HepG2 (cell line): Measurements from ENCODE around the gene MEIOB. TPM values are rescaled to one million over a fixed set of nuclear protein-coding genes. Genes with fewer than 3 reads are reported as not detected.

Source experiments
- BRD4 ChIP-seq: sonication (generic); formaldehyde crosslinking; IDR thresholded peaks from 2 replicates; pipeline ENCODE4 v1.4.0; 2020; ENCODE audit warnings: missing genetic modification reagents
- GABPA ChIP-seq, 2 experiments: IDR thresholded peaks; 2 replicates each; pipeline ENCODE4 v1.6.1; 2011 to 2016; ENCODE audit warnings: low read depth in 2 of 2, low read length in 1 of 2, missing biosample characterization in 1 of 2, missing genetic modification characterization in 1 of 2
- GATA4 ChIP-seq: sonication (generic); IDR thresholded peaks from 2 replicates; pipeline ENCODE4 v1.6.1; 2016; ENCODE audit warnings: antibody characterized with exemption, low read depth, borderline replicate concordance
- GTF2F1 ChIP-seq: fragments of 150-350 bp; IDR thresholded peaks from 2 replicates; pipeline ENCODE4 v1.6.1; 2014; ENCODE audit warnings: low read length
- HHEX ChIP-seq: IDR thresholded peaks from 2 replicates; pipeline ENCODE4 v1.6.1; 2016; ENCODE audit warnings: control low read depth
- MIXL1 ChIP-seq: IDR thresholded peaks from 2 replicates; pipeline ENCODE4 v1.6.1; 2016
- NFKB2 ChIP-seq: sonication (generic); formaldehyde crosslinking; IDR thresholded peaks from 2 replicates; pipeline ENCODE4 v1.4.0; 2020; ENCODE audit warnings: missing genetic modification reagents, borderline replicate concordance
- RAD21 ChIP-seq: fragments of 450-650 bp; formaldehyde crosslinking; IDR thresholded peaks from 2 replicates; pipeline ENCODE4 v1.5.0; 2020; ENCODE audit warnings: mild to moderate bottlenecking
- SMARCE1 ChIP-seq: fragments of 450-650 bp; IDR thresholded peaks from 2 replicates; pipeline ENCODE4 v1.6.1; 2017; ENCODE audit warnings: borderline replicate concordance
- SNAI1 ChIP-seq: sonication (generic); formaldehyde crosslinking; IDR thresholded peaks from 2 replicates; pipeline ENCODE4 v1.5.0; 2020; ENCODE audit warnings: mild to moderate bottlenecking, missing genetic modification reagents, borderline replicate concordance
- SNRNP70 ChIP-seq: fragments of 200-400 bp; formaldehyde crosslinking; IDR thresholded peaks from 2 replicates; pipeline ENCODE4 v1.6.1; 2017; ENCODE audit warnings: mild to moderate bottlenecking, low read depth, low read length, moderate library complexity
- SYNCRIP ChIP-seq: fragments of 200-400 bp; formaldehyde crosslinking; IDR thresholded peaks from 2 replicates; pipeline ENCODE4 v1.6.1; 2018; ENCODE audit warnings: mild to moderate bottlenecking, low read depth, low read length; ENCODE audit not compliant: insufficient read depth
- TAF15 ChIP-seq: fragments of 200-400 bp; formaldehyde crosslinking; IDR thresholded peaks from one replicate; pipeline ENCODE4 v1.6.1; 2018; ENCODE audit warnings: mild to moderate bottlenecking, low read depth, low read length; ENCODE audit not compliant: poor library complexity, severe bottlenecking
- TEAD2 ChIP-seq: sonication (generic); formaldehyde crosslinking; IDR thresholded peaks from 2 replicates; pipeline ENCODE4 v1.9.0; 2021; ENCODE audit warnings: missing genetic modification reagents
- ZBTB20 ChIP-seq: sonication (generic); formaldehyde crosslinking; IDR thresholded peaks from 2 replicates; pipeline ENCODE4 v1.8.1; 2023; ENCODE audit warnings: missing genetic modification reagents, low read depth, mild to moderate bottlenecking, borderline replicate concordance
- ZC3H13 ChIP-seq: sonication (generic); formaldehyde crosslinking; IDR thresholded peaks from 2 replicates; pipeline ENCODE4 v1.8.1; 2023; ENCODE audit warnings: mild to moderate bottlenecking, missing genetic modification reagents, moderate library complexity
- ZKSCAN8 ChIP-seq: IDR thresholded peaks from 2 replicates; pipeline ENCODE4 v1.6.1; 2016; ENCODE audit warnings: borderline replicate concordance, missing genetic modification reagents, missing compliant biosample characterization
- ZNF138 ChIP-seq: sonication (generic); formaldehyde crosslinking; IDR thresholded peaks from 2 replicates; pipeline ENCODE4 v1.5.0; 2020; ENCODE audit warnings: mild to moderate bottlenecking, low read depth, missing genetic modification reagents
- ZNF180 ChIP-seq: sonication (generic); formaldehyde crosslinking; IDR thresholded peaks from 2 replicates; pipeline ENCODE4 v1.4.0; 2020; ENCODE audit warnings: low read depth, missing genetic modification reagents, borderline replicate concordance
- ZNF235 ChIP-seq: sonication (generic); formaldehyde crosslinking; IDR thresholded peaks from 2 replicates; pipeline ENCODE4 v1.8.1; 2023; ENCODE audit warnings: mild to moderate bottlenecking, missing genetic modification reagents, borderline replicate concordance
- ZNF263 ChIP-seq: sonication (generic); formaldehyde crosslinking; IDR thresholded peaks from 2 replicates; pipeline ENCODE4 v1.4.0; 2020; ENCODE audit warnings: missing genetic modification reagents
- ZNF460 ChIP-seq: sonication (generic); formaldehyde crosslinking; IDR thresholded peaks from 2 replicates; pipeline ENCODE4 v1.5.1; 2020; ENCODE audit warnings: missing genetic modification reagents, mild to moderate bottlenecking, borderline replicate concordance
- ZNF552 ChIP-seq: sonication (generic); formaldehyde crosslinking; IDR thresholded peaks from 2 replicates; pipeline ENCODE4 v1.9.0; 2022; ENCODE audit warnings: missing genetic modification reagents, mild to moderate bottlenecking, borderline replicate concordance
- ZNF564 ChIP-seq: sonication (generic); formaldehyde crosslinking; IDR thresholded peaks from 2 replicates; pipeline ENCODE4 v1.8.1; 2023; ENCODE audit warnings: mild to moderate bottlenecking, missing genetic modification reagents
- ZNF572 ChIP-seq: sonication (generic); formaldehyde crosslinking; IDR thresholded peaks from 2 replicates; pipeline ENCODE4 v1.5.1; 2020; ENCODE audit warnings: mild to moderate bottlenecking, missing genetic modification reagents
- ZNF614 ChIP-seq: IDR thresholded peaks from 2 replicates; pipeline ENCODE4 v1.6.1; 2018; ENCODE audit warnings: missing biosample characterization, missing genetic modification reagents, inconsistent platforms, borderline replicate concordance
- ZNF724P ChIP-seq: sonication (generic); formaldehyde crosslinking; IDR thresholded peaks from 2 replicates; pipeline ENCODE4 v1.8.0; 2022; ENCODE audit warnings: missing genetic modification reagents, borderline replicate concordance
- polyA plus RNA-seq, 8 experiments: library from polyadenylated mRNA; depleted of rRNA in 3 of 8; stranded (reverse) in 7 of 8; unstranded in 1 of 8; fragments of >200 nt; fragmentation: Illumina TruSeq in 4 of 8; extraction: Trizol in 4 of 8; gene quantifications; 2 replicates each; pipeline versions ENCODE4 v1.2.1 to v1.2.3, GENCODE V29; 2011 to 2016; ENCODE audit warnings: low read depth in 4 of 8, missing spikeins in 1 of 8, mixed read lengths in 1 of 8; ENCODE audit not compliant: insufficient read depth in 1 of 8
- total RNA-seq, 5 experiments: library from RNA; depleted of rRNA; stranded (reverse); fragments of >200 nt; fragmentation: Illumina TruSeq; extraction: Trizol; gene quantifications; 2 replicates each; pipeline ENCODE4 v1.2.3, GENCODE V29; 2016; ENCODE audit warnings: low read depth in 1 of 5
- TF ChIP-seq, protein P1 (sequence below): sonication (generic); formaldehyde crosslinking; IDR thresholded peaks from 2 replicates; pipeline ENCODE4 v1.9.0; 2021; ENCODE audit warnings: missing genetic modification reagents, mild to moderate bottlenecking, borderline replicate concordance
- TF ChIP-seq, protein P2 (sequence below): sonication (generic); formaldehyde crosslinking; IDR thresholded peaks from 2 replicates; pipeline ENCODE4 v1.5.1; 2020; ENCODE audit warnings: mild to moderate bottlenecking, moderate library complexity, missing genetic modification reagents

Gene MEIOB
- total and polyA plus RNA-seq, 2 of the 13 experiments (the other 11 are each of a cell fraction or from before 2014, with no cell fraction given), result 0.17 TPM; not detected in 1

DNA sequence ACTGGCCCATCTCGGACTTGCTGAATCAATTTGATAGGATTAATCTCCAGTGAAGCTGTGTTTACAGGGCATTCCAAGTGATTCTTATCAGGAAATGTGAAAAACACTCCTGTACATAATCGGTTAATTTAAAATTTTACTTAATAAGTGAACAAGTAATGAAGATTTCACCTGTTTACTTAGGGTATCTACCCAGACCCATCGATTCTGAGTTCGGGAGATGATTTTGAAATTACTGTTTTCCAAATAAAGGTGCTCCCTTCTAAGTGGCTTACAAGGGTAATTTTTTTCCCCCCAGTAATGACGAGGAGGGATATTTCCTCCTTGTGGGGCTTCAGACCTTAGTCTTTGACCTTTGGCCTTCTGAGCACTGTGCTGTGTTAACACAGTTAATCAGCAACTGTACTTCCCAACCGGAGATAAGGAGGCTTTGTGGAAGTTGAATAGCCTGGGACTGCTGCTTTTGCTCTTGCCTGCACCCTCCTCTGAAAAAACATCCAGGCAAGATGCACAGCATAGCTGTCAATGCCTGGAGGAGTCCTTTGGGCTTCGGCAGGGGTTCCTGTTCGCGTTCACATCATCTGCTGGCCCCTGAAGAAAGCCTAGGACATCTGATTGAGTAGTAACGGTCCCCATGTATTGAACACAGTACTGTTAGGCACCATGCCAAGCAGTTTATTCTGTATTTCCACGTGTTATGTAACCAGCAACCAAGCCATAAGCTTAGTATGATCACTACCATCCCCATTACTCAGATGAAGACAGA is 43.1 kb downstream of the MEIOB start (continued):
- peak; percentile 78 for TF ChIP-seq ZBTB20 (CRISPR knock-in tag)
- no peak for TF ChIP-seq SYNCRIP
- peak; percentile 99 for TF ChIP-seq ZC3H13
- TF ChIP-seq ZNF180 (CRISPR knock-in tag), result no peak
- no peak for TF ChIP-seq SNRNP70
- TF ChIP-seq RAD21 (CRISPR knock-in tag), result no peak; the same call in 1 of the 2 replicates
- no peak for TF ChIP-seq ZNF138 (CRISPR knock-in tag)
- peak; percentile 79; the same call in 1 of the 2 replicates for TF ChIP-seq ZNF614
- no peak for TF ChIP-seq ZNF552 (CRISPR knock-in tag)
- no peak for TF ChIP-seq NFKB2 (CRISPR knock-in tag)
- no peak for TF ChIP-seq ZNF460
- TF ChIP-seq, protein P1, sequence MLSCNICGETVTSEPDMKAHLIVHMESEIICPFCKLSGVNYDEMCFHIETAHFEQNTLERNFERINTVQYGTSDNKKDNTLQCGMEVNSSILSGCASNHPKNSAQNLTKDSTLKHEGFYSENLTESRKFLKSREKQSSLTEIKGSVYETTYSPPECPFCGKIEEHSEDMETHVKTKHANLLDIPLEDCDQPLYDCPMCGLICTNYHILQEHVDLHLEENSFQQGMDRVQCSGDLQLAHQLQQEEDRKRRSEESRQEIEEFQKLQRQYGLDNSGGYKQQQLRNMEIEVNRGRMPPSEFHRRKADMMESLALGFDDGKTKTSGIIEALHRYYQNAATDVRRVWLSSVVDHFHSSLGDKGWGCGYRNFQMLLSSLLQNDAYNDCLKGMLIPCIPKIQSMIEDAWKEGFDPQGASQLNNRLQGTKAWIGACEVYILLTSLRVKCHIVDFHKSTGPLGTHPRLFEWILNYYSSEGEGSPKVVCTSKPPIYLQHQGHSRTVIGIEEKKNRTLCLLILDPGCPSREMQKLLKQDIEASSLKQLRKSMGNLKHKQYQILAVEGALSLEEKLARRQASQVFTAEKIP (CRISPR knock-in tag), result no peak
- peak; percentile 81 for TF ChIP-seq ZNF263 (CRISPR knock-in tag)
- no peak for TF ChIP-seq HHEX (CRISPR knock-in tag)
- TF ChIP-seq ZNF572, result no peak
- no peak for TF ChIP-seq TEAD2 (CRISPR knock-in tag)
- TF ChIP-seq GATA4, result peak; percentile 49; the same call in 1 of the 2 replicates
- 0 out of 2 replicates have a peak, but pooled peaks have one; percentile 53 for TF ChIP-seq ZKSCAN8 (CRISPR knock-in tag)
- no peak for TF ChIP-seq SNAI1 (CRISPR knock-in tag)
- no peak for TF ChIP-seq ZNF724P (CRISPR knock-in tag)
- no peak for TF ChIP-seq GTF2F1
- TF ChIP-seq, protein P2, sequence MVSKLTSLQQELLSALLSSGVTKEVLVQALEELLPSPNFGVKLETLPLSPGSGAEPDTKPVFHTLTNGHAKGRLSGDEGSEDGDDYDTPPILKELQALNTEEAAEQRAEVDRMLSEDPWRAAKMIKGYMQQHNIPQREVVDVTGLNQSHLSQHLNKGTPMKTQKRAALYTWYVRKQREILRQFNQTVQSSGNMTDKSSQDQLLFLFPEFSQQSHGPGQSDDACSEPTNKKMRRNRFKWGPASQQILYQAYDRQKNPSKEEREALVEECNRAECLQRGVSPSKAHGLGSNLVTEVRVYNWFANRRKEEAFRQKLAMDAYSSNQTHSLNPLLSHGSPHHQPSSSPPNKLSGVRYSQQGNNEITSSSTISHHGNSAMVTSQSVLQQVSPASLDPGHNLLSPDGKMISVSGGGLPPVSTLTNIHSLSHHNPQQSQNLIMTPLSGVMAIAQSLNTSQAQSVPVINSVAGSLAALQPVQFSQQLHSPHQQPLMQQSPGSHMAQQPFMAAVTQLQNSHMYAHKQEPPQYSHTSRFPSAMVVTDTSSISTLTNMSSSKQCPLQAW (CRISPR knock-in tag), result peak; percentile 76
- TF ChIP-seq ZNF235 (CRISPR knock-in tag), result no peak
- TF ChIP-seq MIXL1 (CRISPR knock-in tag), result peak; percentile 92
- TF ChIP-seq GABPA (IDR thresholded peaks at IDR 0.05; ENCODE audit: low read depth, low read length), result no peak
- peak; percentile 23; the same call in 1 of the 2 replicates for TF ChIP-seq GABPA (CRISPR knock-in tag; IDR thresholded peaks at IDR 0.05; ENCODE audit: low read depth)
- no peak for TF ChIP-seq SMARCE1
- TF ChIP-seq BRD4 (CRISPR knock-in tag), result peak; percentile 56; the same call in 1 of the 2 replicates
- TF ChIP-seq ZNF564 (CRISPR knock-in tag), result 0 out of 2 replicates have a peak, but pooled peaks have one; percentile 65
- no peak for TF ChIP-seq TAF15
